IPS-18c (cell line): ENCODE results near the gene CAMSAP3.

Experiments
- H3K4me3 ChIP-seq: 2 replicates; pipeline ENCODE4 v1.7.0; 2013; ENCODE audit warnings: low read depth, mild to moderate bottlenecking, low read length, moderate library complexity; ENCODE audit not compliant: insufficient read depth
- H3K9me3 ChIP-seq: one replicate; pipeline ENCODE4 v1.6.1; 2013; ENCODE audit warnings: mild to moderate bottlenecking, low read length, moderate library complexity; ENCODE audit not compliant: control insufficient read depth, insufficient read depth

Gene CAMSAP3

GRCh38 chr19:7595466-7596133 is at the start of gene CAMSAP3:
TSS of gene CAMSAP3 (plus strand) at chr19:7595863. CDS start at chr19:7596003, 140 bp downstream.
- H3K4me3 ChIP-seq = peak within 1 kb of the TSS; percentile 65
- no peaks in the 10 kb centered on the region for H3K9me3 ChIP-seq

- no peak overlapping the region for H3K4me3 ChIP-seq
- H3K9me3 ChIP-seq = no peaks in the 10 kb centered on the region
Measured at GRCh38 chr19:7545904-7546303, 49.8 kb upstream of the CAMSAP3 start.

- H3K4me3 ChIP-seq = no peak overlapping the region
- no peaks in the 10 kb centered on the region for H3K9me3 ChIP-seq
Measured at GRCh38 chr19:7547159-7547558, 48.5 kb upstream of the CAMSAP3 start.

GRCh38 chr19:7549429-7550148 is 46.1 kb upstream of the CAMSAP3 start:
- H3K4me3 ChIP-seq = no peak overlapping the region
- no peaks in the 10 kb centered on the region for H3K9me3 ChIP-seq

- H3K4me3 ChIP-seq = peak overlapping the region; percentile 44; the same call in 1 of the 2 replicates
Measured at GRCh38 chr19:7550169-7550770, 45.4 kb upstream of the CAMSAP3 start.

GRCh38 chr19:7550987-7551761 is 44.5 kb upstream of the CAMSAP3 start:
- Histone ChIP-seq H3K4me3 (peak overlapping the region; percentile 57; the same call in 1 of the 2 replicates), H3K9me3 (no peaks in the 10 kb centered on the region)

More at GRCh38 chr19:7550169-7550770, 45.4 kb upstream of the CAMSAP3 start:
- H3K9me3 ChIP-seq = no peaks in the 10 kb centered on the region

- no peak overlapping the region for H3K4me3 ChIP-seq
- H3K9me3 ChIP-seq = no peaks in the 10 kb centered on the region
Measured at GRCh38 chr19:7552781-7553180, 42.9 kb upstream of the CAMSAP3 start.

GRCh38 chr19:7554565-7554964 is 41.1 kb upstream of the CAMSAP3 start:
- peak overlapping the region; percentile 62 for H3K4me3 ChIP-seq
- H3K9me3 ChIP-seq = no peaks in the 10 kb centered on the region

- Histone ChIP-seq H3K4me3 (peak overlapping the region; percentile 62), H3K9me3 (no peaks in the 10 kb centered on the region)
Measured at GRCh38 chr19:7554990-7555864, 40.4 kb upstream of the CAMSAP3 start.

GRCh38 chr19:7556696-7557315 is 38.9 kb upstream of the CAMSAP3 start:
- Histone ChIP-seq H3K4me3 (no peak overlapping the region), H3K9me3 (no peaks in the 10 kb centered on the region)

- Histone ChIP-seq H3K9me3 (no peaks in the 10 kb centered on the region), H3K4me3 (no peak overlapping the region)
Measured at GRCh38 chr19:7558667-7559066, 37.0 kb upstream of the CAMSAP3 start.

- H3K4me3 ChIP-seq = no peak overlapping the region
- H3K9me3 ChIP-seq = no peaks in the 10 kb centered on the region
Measured at GRCh38 chr19:7559102-7559501, 36.6 kb upstream of the CAMSAP3 start.

GRCh38 chr19:7560255-7560654 is 35.4 kb upstream of the CAMSAP3 start:
- no peaks in the 10 kb centered on the region for H3K9me3 ChIP-seq
- H3K4me3 ChIP-seq = no peak overlapping the region

GRCh38 chr19:7561325-7561724 is 34.3 kb upstream of the CAMSAP3 start:
- H3K4me3 ChIP-seq = no peak overlapping the region

GRCh38 chr19:7562646-7563393 is 32.8 kb upstream of the CAMSAP3 start:
- H3K9me3 ChIP-seq = no peaks in the 10 kb centered on the region

More at GRCh38 chr19:7561325-7561724, 34.3 kb upstream of the CAMSAP3 start:
- no peaks in the 10 kb centered on the region for H3K9me3 ChIP-seq

GRCh38 chr19:7564866-7565265 is 30.8 kb upstream of the CAMSAP3 start:
- Histone ChIP-seq H3K4me3 (no peak overlapping the region), H3K9me3 (no peaks in the 10 kb centered on the region)

More at GRCh38 chr19:7562646-7563393, 32.8 kb upstream of the CAMSAP3 start:
- no peak overlapping the region for H3K4me3 ChIP-seq
